CD14-positive monocyte (primary cell): ENCODE results near the gene TUBA1B. TPM values are rescaled to one million over a fixed set of nuclear protein-coding genes. Genes with fewer than 3 reads are reported as not detected.

ENCODE experiments used
- DNase-seq, 3 donors: peaks; one replicate each; pipeline ENCODE4 v3.0.0-alpha.2; 2011 to 2022
- H2AFZ ChIP-seq: 2 replicates; pipeline ENCODE4 v1.6.0; 2012; ENCODE audit warnings: mild to moderate bottlenecking, low read depth, low read length, inconsistent platforms; ENCODE audit not compliant: insufficient read depth, poor library complexity, severe bottlenecking
- H3K27ac ChIP-seq, 2 donors: 1 replicate in 1 of 2; 2 replicates in 1 of 2; pipeline ENCODE4 v1.5.1; 2012 to 2013; ENCODE audit warnings: low read length in 2 of 2, control low read depth in 1 of 2, inconsistent platforms in 1 of 2, low read depth in 1 of 2, mild to moderate bottlenecking in 1 of 2
- H3K27me3 ChIP-seq, 2 donors: one replicate each; pipeline versions ENCODE4 v1.6.0 to v1.6.1; 2011 to 2013; ENCODE audit warnings: low read length in 2 of 2; ENCODE audit not compliant: control insufficient read depth in 2 of 2, insufficient read depth in 2 of 2
- H3K36me3 ChIP-seq, 2 donors: replicated peaks in 1 of 2; 1 replicate in 1 of 2; 2 replicates in 1 of 2; pipeline versions ENCODE4 v1.5.1 to v1.6.1; 2012 to 2013; ENCODE audit warnings: low read length in 2 of 2, control low read depth in 1 of 2, inconsistent platforms in 1 of 2, mild to moderate bottlenecking in 1 of 2; ENCODE audit not compliant: insufficient read depth in 2 of 2, control insufficient read depth in 1 of 2
- H3K4me1 ChIP-seq, 2 donors: 1 replicate in 1 of 2; 2 replicates in 1 of 2; pipeline versions ENCODE4 v1.5.1 to v1.6.1; 2012 to 2013; ENCODE audit warnings: low read length in 2 of 2, control low read depth in 1 of 2, inconsistent platforms in 1 of 2, mild to moderate bottlenecking in 1 of 2, moderate library complexity in 1 of 2; ENCODE audit not compliant: insufficient read depth in 2 of 2, control insufficient read depth in 1 of 2
- H3K4me2 ChIP-seq: replicated peaks from 2 replicates; pipeline ENCODE3; 2012; ENCODE audit warnings: low read length, moderate library complexity, mild to moderate bottlenecking; ENCODE audit not compliant: poor library complexity, severe bottlenecking; ENCODE audit errors: extremely low read depth
- H3K4me3 ChIP-seq, 3 experiments: fragments of 200-600 bp in 1 of 3; sonication (generic) in 1 of 3; replicated peaks in 1 of 3; 1 replicate in 2 of 3; 2 replicates in 1 of 3; pipeline ENCODE4 v1.5.1; 2011 to 2013; ENCODE audit warnings: low read length in 3 of 3, mild to moderate bottlenecking in 3 of 3, control low read depth in 2 of 3, low read depth in 2 of 3, inconsistent platforms in 1 of 3, moderate library complexity in 1 of 3
- H3K79me2 ChIP-seq: 2 replicates; pipeline ENCODE4 v1.6.0; 2012; ENCODE audit warnings: mild to moderate bottlenecking, control low read depth, inconsistent platforms, low read length, moderate library complexity; ENCODE audit not compliant: insufficient read depth
- H3K9ac ChIP-seq: 2 replicates; pipeline ENCODE4 v1.6.0; 2017; ENCODE audit warnings: low read length, mild to moderate bottlenecking; ENCODE audit not compliant: insufficient read depth, poor library complexity, severe bottlenecking
- H3K9me3 ChIP-seq, 2 donors: replicated peaks in 1 of 2; 1 replicate in 1 of 2; 2 replicates in 1 of 2; pipeline versions ENCODE4 v1.5.1 to v1.6.1; 2012 to 2013; ENCODE audit warnings: low read length in 2 of 2, control low read depth in 1 of 2; ENCODE audit not compliant: control insufficient read depth in 1 of 2, insufficient read depth in 1 of 2
- H4K20me1 ChIP-seq: 2 replicates; pipeline ENCODE4 v1.6.0; 2012; ENCODE audit warnings: mild to moderate bottlenecking, low read length, control low read depth, moderate library complexity; ENCODE audit not compliant: insufficient read depth
- H3K27ac Mint-ChIP-seq, 7 donors: one replicate each; pipeline ENCODE4 v1.8.0; 2020; ENCODE audit warnings: mild to moderate bottlenecking in 7 of 7, mixed read lengths in 7 of 7, moderate library complexity in 6 of 7, inconsistent platforms in 2 of 7
- H3K27me3 Mint-ChIP-seq, 3 donors: one replicate each; pipeline ENCODE4 v1.8.0; 2021 to 2022; ENCODE audit warnings: low read depth in 3 of 3, mild to moderate bottlenecking in 3 of 3, mixed read lengths in 3 of 3, moderate library complexity in 3 of 3, inconsistent platforms in 1 of 3
- H3K36me3 Mint-ChIP-seq, 2 donors: one replicate each; pipeline ENCODE4 v1.8.0; 2020; ENCODE audit warnings: mixed read lengths in 2 of 2, inconsistent platforms in 1 of 2, mild to moderate bottlenecking in 1 of 2
- H3K4me1 Mint-ChIP-seq: one replicate; pipeline ENCODE4 v1.8.0; 2020; ENCODE audit warnings: mild to moderate bottlenecking, mixed read lengths
- H3K4me3 Mint-ChIP-seq, 2 donors: one replicate each; pipeline ENCODE4 v1.8.0; 2020; ENCODE audit warnings: mild to moderate bottlenecking in 2 of 2, mixed read lengths in 2 of 2, moderate library complexity in 1 of 2
- H3K9me3 Mint-ChIP-seq, 7 donors: one replicate each; pipeline ENCODE4 v1.8.0; 2020 to 2022; ENCODE audit warnings: mixed read lengths in 7 of 7, mild to moderate bottlenecking in 6 of 7, moderate library complexity in 6 of 7, inconsistent platforms in 2 of 7
- CTCF ChIP-seq: fragments of 200-600 bp; IDR thresholded peaks from one replicate; pipeline ENCODE4 v1.8.0; 2022; ENCODE audit warnings: antibody characterized with exemption, mild to moderate bottlenecking
- WGBS: methylation state at CpG from one replicate; pipeline ENCODE4 v1.1.5; 2013; ENCODE audit warnings: missing lambda C conversion rate; ENCODE audit not compliant: insufficient coverage; 5-methylcytosine and 5-hydroxymethylcytosine counted together
- intact Hi-C, 2 donors: fragments of 100-400 bp; cut with micrococcal nuclease; formaldehyde crosslinking; loops; one replicate each; pipeline versions ENCODE4 v1.15.0 to v1.15.1; 2023
- polyA plus RNA-seq, 3 donors: library from polyadenylated mRNA; depleted of rRNA in 1 of 3; unstranded in 2 of 3; stranded (reverse) in 1 of 3; fragments of 300-500 nt in 2 of 3; fragments of >200 nt in 1 of 3; fragmentation: Illumina TruSeq in 2 of 3; gene quantifications; 1 replicate in 2 of 3; 2 replicates in 1 of 3; pipeline ENCODE4 v1.2.3, GENCODE V29; 2012 to 2021

TUBA1B gene
- polyA plus RNA-seq, 3 donors, result 481 to 538 (median 528) TPM

DNA sequence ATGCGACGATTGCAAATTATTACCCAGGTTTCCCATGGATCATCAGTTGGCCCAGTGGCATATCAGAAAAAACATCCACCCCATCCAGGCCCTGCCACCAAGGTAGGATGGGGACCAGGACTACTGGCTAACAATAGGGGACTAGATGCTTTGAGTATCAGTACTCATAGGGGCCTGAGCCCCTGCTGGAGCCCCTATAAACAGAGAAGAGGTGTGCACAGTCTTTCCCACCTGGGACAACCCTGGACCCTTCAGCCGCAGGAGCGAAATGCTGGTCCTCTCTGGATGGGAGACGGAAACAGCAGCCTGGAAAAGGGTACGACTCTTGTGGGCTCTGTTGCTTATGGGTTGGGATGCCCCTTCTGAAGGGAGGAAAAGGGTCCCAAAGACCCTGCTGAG, 42.3 kb downstream of the TUBA1B start:
- Histone ChIP-seq H3K4me2 (no peak overlapping the region), H3K9me3 (peaks cover 0 to 33% of the 10 kb centered on the region in 2 donors), H3K27ac (no peak overlapping the region), H3K27me3 (peaks cover 56 to 71% of the 10 kb centered on the region in 2 donors), H3K4me3 (no peak overlapping the region), H3K4me1 (peaks cover 39 to 47% of the 10 kb centered on the region in 2 donors), H3K36me3 (no peaks in the 10 kb centered on the region), H3K9ac (no peak overlapping the region), H4K20me1 (peaks cover 5% of the 10 kb centered on the region), H2AFZ (no peak overlapping the region), H3K79me2 (no peaks in the 10 kb centered on the region)
- intact Hi-C loops, result loop anchor here (2.0 to 5.0 kb wide), 2 partner anchors 146 to 148 kb away; no protein-coding TSS in a partner anchor
- H3K4me3 Mint-ChIP-seq, result peak overlapping the region in 1 of 2 donors; percentile 83
- 63% methylated on average over 6 of the region's 6 CpGs for WGBS
- TF ChIP-seq CTCF, result no peak
- H3K4me1 Mint-ChIP-seq, result peaks cover 44% of the 10 kb centered on the region
- DNase-seq, result no peak
- peaks cover 3 to 32% (median 9%) of the 10 kb centered on the region in 7 donors for H3K9me3 Mint-ChIP-seq
- H3K36me3 Mint-ChIP-seq, result peaks cover 0 to 5% of the 10 kb centered on the region in 2 donors
- H3K27me3 Mint-ChIP-seq, result peaks cover 67 to 80% (median 67%) of the 10 kb centered on the region in 3 donors
- H3K27ac Mint-ChIP-seq, result no peak overlapping the region

- Histone ChIP-seq H3K36me3 (no peaks in the 10 kb centered on the region), H2AFZ (peak overlapping the region; percentile 47), H3K79me2 (no peaks in the 10 kb centered on the region), H3K4me2 (peak overlapping the region; percentile 67), H3K4me3 (peak overlapping the region in 1 of 3 experiments; percentile 50), H3K9ac (no peak overlapping the region), H3K27me3 (peaks cover 50 to 65% of the 10 kb centered on the region in 2 donors), H3K27ac (no peak overlapping the region), H3K9me3 (peaks cover 0 to 32% of the 10 kb centered on the region in 2 donors), H4K20me1 (peaks cover 5% of the 10 kb centered on the region), H3K4me1 (peaks cover 39 to 42% of the 10 kb centered on the region in 2 donors)
- intact Hi-C loops, result loop anchor here (2.0 to 5.0 kb wide), 2 partner anchors 146 to 149 kb away; no protein-coding TSS in a partner anchor
- Mint-ChIP-seq H3K27me3 (peaks cover 61 to 75% (median 61%) of the 10 kb centered on the region in 3 donors), H3K36me3 (peaks cover 0 to 5% of the 10 kb centered on the region in 2 donors), H3K27ac (peak overlapping the region in 1 of 7 donors; percentile 20), H3K4me1 (peaks cover 39% of the 10 kb centered on the region), H3K4me3 (peak overlapping the region; percentile 47 to 83), H3K9me3 (peaks cover 3 to 33% (median 9%) of the 10 kb centered on the region in 7 donors)
- under 1% methylated on average over 14 of the region's 18 CpGs for WGBS
- peak; percentile 93 for TF ChIP-seq CTCF
- DNase-seq, result peak; percentile 67 to 77 (median 71)
These were observed 42.9 kb downstream of the TUBA1B start for GRCh38 chr12:49088150-49088931.
